ENCODE data around the gene TK2.

The TK2 gene

GRCh38 chr16:66481943-66482390 is 68.0 kb downstream of the TK2 start:
- DNase-seq: no peak

- peak in 3 of 4 experiments; percentile 12 to 47 (median 43) for DNase-seq
Measured at GRCh38 chr16:66481081-66481942, 68.6 kb downstream of the TK2 start.

DNA sequence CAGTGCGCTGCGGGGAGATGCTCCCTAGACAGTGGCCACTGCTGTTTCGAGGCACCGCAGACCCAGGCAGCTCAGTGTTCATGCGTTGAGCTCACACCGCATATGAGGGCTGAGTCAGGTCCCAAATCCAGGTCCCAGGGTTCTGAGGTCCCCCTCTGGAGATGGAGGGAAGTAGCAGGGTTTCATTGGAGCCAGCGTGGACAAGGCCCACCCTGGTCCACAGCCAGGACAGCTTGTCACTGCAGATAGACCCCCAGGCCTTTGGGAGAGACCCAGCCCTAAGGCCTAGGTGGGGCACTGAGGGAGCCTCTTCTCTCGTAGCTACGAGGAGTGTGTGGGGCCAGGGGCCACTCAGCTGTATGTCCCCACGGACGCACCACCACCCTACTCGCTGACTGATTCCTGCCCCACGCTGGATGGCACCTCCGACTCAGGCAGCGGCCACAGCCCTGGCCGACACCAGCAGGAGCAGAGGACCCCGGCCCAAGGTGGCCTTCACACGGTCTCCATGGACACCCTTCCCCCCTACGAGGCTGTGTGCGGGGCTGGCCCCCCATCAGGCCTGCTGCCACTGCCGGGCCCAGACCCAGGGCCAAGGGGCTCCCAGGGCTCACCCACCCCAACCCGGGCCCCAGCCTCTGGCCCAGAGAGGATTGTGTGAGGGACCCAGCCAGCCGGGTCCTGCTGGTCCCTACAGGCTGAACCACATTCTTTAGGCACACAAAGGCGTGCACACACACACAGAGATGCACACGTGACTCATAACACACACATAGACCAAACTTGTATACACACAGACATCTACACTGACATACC is 69.4 kb downstream of the TK2 start:
- no peak for DNase-seq

DNA sequence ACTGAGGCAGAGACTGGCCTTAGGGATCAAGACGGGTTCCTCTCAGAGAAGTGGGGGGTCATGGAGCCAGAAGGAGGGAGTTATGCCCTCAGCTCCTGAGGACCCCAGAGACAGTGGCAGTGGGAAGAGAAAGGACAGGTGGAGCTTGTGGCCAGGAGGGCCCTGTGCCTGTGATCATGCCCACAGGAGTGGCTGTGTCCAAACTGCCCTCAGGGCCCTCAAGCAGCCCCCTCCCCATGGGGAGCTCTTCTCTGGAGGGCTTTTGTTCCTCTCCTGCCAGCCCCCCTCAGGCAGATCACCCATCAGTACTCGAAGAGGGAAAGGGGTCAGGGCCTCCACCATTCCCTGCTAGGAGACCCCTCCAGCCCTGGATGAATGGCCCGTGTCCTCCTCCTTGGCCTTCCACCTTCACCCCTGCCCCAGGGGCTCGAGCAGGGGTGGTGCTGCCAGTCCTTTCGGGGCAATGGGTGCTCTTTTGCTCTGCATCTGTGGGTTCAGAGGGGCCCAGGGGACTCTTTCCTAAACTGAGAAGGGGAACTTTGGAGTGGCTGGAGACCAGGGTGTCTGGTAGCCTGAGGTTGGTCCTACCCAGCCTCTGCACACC is 70.2 kb downstream of the TK2 start:
- no peak for DNase-seq

- peak; percentile 80 to 91 (median 86) for DNase-seq
Measured at GRCh38 chr16:66478733-66479511, 71.0 kb downstream of the TK2 start.

- no peak for DNase-seq
Measured at GRCh38 chr16:66477028-66477515, 72.8 kb downstream of the TK2 start.

- DNase-seq: no peak
Measured at GRCh38 chr16:66476328-66477027, 73.4 kb downstream of the TK2 start.

- DNase-seq: no peak
Measured at GRCh38 chr16:66475232-66475631, 74.7 kb downstream of the TK2 start.

DNA sequence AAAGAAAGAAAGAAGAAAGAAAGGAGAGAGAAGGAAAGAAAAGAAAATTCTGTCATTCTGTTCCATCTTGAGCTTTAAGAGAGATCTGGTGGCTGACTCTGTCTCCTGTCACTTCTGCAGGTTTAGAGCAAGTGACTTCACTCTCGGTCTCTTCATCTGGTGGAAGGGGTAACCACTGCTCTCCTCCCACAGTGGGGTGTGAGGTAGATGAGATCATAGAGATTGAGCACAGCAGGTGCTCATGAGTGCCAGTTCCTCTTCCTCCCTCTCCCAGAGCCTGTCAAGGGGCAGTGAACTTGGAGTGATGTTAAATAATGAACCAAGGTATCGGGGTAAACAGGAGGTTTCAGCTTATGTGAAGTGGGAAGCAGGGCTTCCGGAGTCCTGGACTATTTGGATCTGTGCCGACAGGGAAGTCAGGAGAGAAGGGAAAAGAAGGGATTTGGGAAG is 75.1 kb downstream of the TK2 start:
- DNase-seq: peak; percentile 42 to 71 (median 61)

DNA sequence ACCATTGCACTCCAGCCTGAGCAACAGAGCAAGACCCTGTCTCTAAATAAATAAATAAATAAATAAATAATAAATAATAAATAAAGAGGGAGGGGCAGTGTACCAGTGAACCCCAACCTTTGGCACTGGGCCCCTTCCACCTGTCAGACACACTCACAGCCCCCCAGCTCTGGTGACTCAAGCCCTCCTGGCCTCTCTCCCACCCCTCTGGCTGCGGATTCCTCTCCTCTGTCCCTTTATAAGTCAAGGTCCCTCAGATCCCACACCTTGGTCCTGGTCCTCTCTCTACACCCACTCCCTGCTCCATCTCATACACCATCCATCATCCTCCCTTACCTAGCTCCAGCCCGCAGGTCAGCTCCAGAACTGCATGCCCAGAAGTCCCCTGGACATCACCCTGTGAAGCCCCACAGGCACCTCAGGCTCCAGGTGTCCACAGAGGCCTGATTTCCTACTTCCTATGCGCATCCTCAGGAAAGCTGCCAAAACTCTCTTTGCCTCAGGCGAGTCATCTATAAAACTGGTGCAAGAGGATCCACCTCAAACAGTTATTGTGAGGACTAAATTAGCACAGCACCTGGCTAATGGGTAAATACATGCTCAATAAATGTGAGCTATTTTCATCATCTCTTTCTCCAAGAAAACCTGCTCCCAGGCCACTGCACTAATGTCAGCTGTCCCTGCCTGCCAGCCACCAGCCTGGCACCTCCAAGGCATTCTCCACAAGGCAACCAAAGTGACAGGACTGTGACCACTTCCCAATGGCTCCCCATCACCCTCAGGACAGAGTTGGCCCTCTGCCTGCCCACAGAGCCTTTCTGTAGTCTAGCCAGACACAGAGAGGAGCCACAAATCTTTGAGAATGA is 76.0 kb downstream of the TK2 start:
- DNase-seq: no peak

- DNase-seq: no peak
Measured at GRCh38 chr16:66473051-66473571, 76.8 kb downstream of the TK2 start.

DNA sequence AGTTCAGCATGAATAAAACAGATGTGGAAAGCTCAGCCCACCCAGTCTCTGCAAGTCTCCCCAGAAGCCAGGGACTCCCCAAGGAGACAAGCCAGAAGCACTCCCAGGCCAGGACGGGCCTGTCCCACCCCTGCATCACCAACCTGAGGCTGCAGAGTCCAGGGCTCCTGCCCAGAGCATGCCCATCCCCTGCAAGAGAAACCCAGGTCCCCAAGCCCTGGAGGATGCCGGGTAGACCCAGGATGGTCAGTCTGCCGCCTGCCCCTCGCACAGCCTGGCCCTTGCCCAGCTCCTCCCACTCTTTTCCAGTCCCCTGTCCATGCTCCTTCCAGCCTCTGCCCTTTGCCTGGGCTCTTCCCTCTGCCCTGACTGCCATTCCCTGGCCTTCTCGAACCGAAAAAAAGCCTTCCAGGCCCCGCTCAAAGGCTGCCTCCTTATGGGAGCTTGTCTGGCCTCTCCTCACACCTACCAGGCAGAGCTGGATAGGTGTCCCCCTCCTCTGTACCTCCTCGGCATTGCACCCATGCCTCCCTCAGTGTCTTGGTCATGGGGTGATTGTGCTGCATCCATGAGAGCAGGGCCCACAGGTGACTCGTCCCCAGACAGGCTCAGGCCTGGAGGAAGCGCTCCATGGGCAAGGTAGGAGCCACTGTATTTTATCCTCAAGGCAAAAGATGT is 78.1 kb downstream of the TK2 start:
- DNase-seq: no peak

DNA sequence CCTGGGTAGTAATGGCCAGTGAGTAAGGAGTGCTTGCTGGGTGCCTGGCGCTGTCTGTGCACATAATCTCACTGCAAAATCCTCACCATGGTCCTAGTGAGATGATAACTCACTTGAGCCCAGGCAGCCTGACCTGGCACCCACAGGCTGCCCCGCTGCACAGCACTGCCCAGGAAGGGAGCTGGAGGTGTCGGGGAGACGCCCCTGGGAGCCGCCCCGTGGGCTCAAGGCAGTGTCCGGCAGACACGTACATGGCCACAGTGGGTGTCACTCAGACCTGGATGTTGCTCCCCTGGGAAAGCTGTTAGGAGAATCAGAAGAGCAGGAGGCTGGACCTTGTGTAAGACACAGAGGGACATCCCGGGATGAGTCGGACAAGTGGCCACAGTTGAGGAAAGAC is 78.7 kb downstream of the TK2 start:
- no peak for DNase-seq

- no peak for DNase-seq
Measured at GRCh38 chr16:66470556-66470955, 79.4 kb downstream of the TK2 start.

DNA sequence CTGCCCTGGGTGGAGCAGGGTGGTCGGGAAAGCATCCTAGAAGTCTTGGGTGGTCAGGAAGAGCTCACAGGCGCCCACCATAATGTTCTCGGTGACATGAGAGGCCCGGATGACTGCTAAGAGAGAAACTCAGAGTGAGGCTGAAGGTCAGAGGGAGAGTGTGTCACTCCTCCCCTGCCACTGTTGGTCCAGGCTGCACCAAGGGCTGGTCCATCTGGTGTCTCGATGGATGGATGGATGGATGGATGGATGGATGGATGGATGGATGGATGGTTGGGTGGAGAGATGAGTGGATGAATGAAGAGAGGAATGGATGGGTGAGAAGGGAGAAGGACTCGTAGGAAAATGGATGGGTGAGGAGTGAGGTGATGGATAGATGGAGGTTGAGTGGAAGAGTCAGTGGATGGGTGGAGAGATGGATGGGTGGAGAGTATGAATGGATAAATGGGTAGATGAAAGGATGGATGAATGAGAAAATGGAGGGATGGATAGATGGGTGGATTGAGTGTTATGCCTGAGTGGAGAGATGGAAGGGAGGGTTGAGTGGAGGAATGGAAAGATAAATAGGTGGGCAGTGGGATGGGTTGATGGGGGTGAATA is 79.9 kb downstream of the TK2 start:
- DNase-seq: no peak

DNA sequence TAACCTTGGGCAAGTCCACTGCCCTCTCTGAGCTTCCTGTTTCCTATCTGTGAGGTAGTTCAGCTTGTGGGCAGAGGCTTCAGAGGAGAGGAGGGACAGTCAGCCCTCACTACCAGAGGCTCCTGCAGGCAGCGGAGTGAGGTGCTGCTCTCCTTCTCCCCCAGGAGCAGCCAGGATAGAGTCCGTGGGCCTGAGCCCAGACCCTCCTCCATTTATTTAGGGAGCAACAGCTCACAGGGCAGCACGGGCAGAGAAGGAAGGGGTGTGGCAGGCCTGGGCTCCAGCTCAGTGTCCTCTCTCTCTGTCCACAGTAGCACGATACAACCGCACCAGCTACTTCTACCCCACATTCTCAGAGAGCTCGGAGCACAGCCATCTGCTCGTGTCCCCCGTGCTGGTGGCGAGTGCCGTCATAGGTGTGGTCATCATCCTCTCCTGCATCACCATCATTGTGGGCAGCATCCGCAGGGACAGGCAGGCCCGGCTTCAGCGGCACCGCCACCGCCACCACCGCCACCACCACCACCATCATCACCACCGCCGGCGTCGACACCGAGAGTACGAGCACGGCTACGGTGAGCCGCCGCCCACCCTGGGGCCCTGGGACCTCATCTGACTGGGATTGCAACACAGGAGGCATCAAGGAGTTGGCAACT is 80.5 kb downstream of the TK2 start:
- no peak for DNase-seq

DNA sequence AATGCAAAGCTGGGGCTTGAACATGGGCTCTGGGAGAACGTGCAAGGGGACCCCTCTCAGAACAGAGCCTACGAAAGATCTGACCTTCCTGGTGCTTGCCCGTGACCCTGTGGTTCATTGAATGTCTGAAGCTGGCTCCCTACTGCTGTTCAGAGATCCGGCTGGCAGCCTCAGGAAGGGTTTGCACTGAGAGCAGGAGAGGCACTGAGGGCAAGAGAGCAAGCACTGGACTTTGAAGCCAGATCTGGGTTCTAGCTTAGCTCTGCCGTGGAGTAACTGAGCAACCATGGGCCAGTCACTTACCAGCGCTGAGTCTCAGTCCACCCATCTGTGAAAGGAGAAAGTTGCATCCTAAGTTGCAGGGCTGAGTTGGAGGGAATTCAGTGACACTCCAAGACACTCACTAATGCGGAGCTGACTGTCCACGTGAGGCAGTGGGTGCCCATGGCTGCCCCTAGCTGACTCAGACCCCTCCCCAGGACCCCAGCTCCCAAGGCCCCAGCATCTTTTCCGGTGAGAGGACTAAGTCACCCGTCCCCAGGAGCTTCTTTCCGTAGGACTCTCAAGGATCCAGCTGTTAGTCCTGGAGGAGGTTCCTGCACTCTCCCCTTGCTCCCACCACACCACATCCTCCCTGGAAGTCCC is 81.5 kb downstream of the TK2 start:
- DNase-seq: no peak

GRCh38 chr16:66467611-66468010 is 82.3 kb downstream of the TK2 start:
- no peak for DNase-seq

All from suppressor macrophage (primary cell).